AG08396 (cell line): ENCODE data around the gene PDGFA.

Source experiments
- DNase-seq: peaks from one replicate; pipeline ENCODE4 v3.0.0; 2012; ENCODE audit warnings: low spot score, mixed read lengths

The PDGFA gene

GRCh38 chr7:504221-505111 lies 15.2 kb downstream of the PDGFA start:
- no peak for DNase-seq

- DNase-seq = no peak
These were observed 16.0 kb downstream of the PDGFA start for GRCh38 chr7:503575-504111.

GRCh38 chr7:502296-502695 lies 17.4 kb downstream of the PDGFA start:
- DNase-seq = no peak

GRCh38 chr7:501526-501925 lies 18.1 kb downstream of the PDGFA start:
- no peak for DNase-seq

- no peak for DNase-seq
These were observed 18.9 kb downstream of the PDGFA start for GRCh38 chr7:500521-501420.

- no peak for DNase-seq
These were observed 19.7 kb downstream of the PDGFA start for GRCh38 chr7:499853-500485.

- no peak for DNase-seq
These were observed 20.7 kb downstream of the PDGFA start for GRCh38 chr7:498678-499641.

- DNase-seq = no peak
These were observed 21.5 kb downstream of the PDGFA start for GRCh38 chr7:497946-498655.

GRCh38 chr7:497346-497745 lies 22.3 kb downstream of the PDGFA start:
- DNase-seq = no peak

- DNase-seq = no peak
These were observed 22.9 kb downstream of the PDGFA start for GRCh38 chr7:496528-497295.

GRCh38 chr7:495761-496321 lies 23.8 kb downstream of the PDGFA start:
- DNase-seq = no peak

- DNase-seq = no peak
These were observed 24.3 kb downstream of the PDGFA start for GRCh38 chr7:495326-495725.

GRCh38 chr7:494906-495305 lies 24.7 kb downstream of the PDGFA start:
- DNase-seq = no peak

GRCh38 chr7:494259-494687 lies 25.4 kb downstream of the PDGFA start:
- DNase-seq = peak; percentile 74

- no peak for DNase-seq
These were observed 25.9 kb downstream of the PDGFA start for GRCh38 chr7:493661-494251.

- DNase-seq = no peak
These were observed 27.0 kb downstream of the PDGFA start for GRCh38 chr7:492714-493065.

GRCh38 chr7:491958-492713 lies 27.5 kb downstream of the PDGFA start:
- DNase-seq = no peak

GRCh38 chr7:491292-491957 lies 28.2 kb downstream of the PDGFA start:
- DNase-seq = no peak
